Measurements from ENCODE around the gene COX20. TPM values are rescaled to one million over a fixed set of nuclear protein-coding genes. Genes with fewer than 3 reads are reported as not detected.
"Not testable (repeated sequence)": the region's sequence is repeated elsewhere in the genome, so short reads cannot be mapped to it uniquely, and the experiment has no call there.

Gene COX20
- polyA plus RNA-seq, 1 of the 3 experiments (the other 2 are of a cell fraction) = 24.8 TPM

DNA sequence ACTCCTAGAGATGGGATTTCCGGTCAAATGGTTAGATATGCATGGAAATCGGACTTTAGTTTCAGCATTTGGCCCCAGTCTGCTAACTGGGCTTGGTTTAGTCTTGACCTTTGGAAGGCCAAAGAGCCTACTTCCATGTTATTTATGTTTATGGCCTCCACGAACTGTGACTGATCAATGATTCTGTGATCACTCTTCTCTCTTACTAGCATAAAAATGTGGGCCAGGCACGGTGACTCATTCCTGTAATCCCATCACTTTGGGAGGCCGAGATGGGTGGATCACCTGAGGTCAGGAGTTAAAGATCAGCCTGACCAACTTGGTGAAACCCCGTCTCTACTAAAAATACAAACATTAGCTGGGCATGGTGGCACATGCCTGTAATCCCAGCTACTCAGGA lies 40.9 kb upstream of the COX20 start:
- H4K20me1 ChIP-seq (ENCODE audit: insufficient read depth); H3F3A ChIP-seq (replicated peaks; ENCODE audit: insufficient read depth); H3K4me2 ChIP-seq; H3K9ac ChIP-seq; H3K9me2 ChIP-seq; POLR2A ChIA-PET; H3K9me3 ChIP-seq; H3K4me3 ChIP-seq (ENCODE audit: low read depth in 2 of 2, low read length in 1 of 2); H3K4me1 ChIP-seq (ENCODE audit: control insufficient read depth in 1 of 2, insufficient read depth in 2 of 2, low read depth in 1 of 2, low read length in 1 of 2); H3K36me3 ChIP-seq (replicated peaks in 1 of 2; ENCODE audit: control insufficient read depth in 1 of 2, insufficient read depth in 2 of 2, low read length in 1 of 2); H3K27me3 ChIP-seq (ENCODE audit: insufficient read depth); H3K27ac ChIP-seq (ENCODE audit: low read depth in 2 of 2, low read length in 1 of 2); DNase-seq; H2AFZ ChIP-seq (ENCODE audit: low read depth); H3K79me2 ChIP-seq (ENCODE audit: insufficient read depth): not testable (repeated sequence)
- CTCF ChIA-PET = interaction anchor here (1.3 to 4.7 kb wide), 2 partner anchors 12 to 191 kb away, joined by 5 to 127 read pairs; no protein-coding TSS in a partner anchor
- 74% methylated on average over 6 of the region's 6 CpGs for WGBS (ENCODE audit: low lambda C conversion rate)

DNA sequence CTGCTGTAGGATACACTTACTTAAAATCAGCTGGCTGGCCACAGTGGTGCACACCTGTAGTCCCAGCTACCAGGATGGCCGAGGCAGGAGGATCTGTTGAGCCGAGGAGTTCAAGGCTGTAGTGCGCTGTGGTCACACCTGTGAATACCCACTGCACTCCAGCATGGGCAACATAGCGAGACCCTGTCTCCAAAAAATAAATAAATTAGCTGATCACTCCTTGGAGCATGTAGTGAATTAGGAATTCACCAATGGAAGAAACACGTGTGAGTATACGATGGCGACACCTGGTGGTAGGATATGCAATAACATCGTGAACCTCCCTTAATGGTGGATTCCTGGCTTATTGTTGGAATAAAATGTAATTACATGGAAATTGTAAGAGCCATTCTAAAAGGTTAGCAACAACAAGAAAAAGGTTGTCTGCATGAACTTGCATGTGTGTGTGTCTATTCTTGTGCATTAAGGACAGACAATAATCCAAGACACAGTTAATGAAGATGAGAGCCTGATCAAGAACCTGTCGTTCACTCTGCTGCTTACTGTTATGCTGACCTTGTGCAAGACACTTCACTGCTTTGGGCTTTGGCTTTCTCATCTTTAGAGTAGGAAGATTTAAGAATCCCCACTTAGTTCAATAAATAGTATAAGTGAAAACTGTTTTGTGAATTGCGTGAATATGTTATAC lies 38.6 kb upstream of the COX20 start:
- Histone ChIP-seq H3K79me2 (ENCODE audit: insufficient read depth) (no peaks in the 10 kb centered on the region), H3K27ac (ENCODE audit: low read depth in 2 of 2, low read length in 1 of 2) (no peak overlapping the region)
- TF ChIP-seq NRF1 (IDR thresholded peaks at IDR 0.05; ENCODE audit: low read depth, low read length) (no peak), TAF1 (IDR thresholded peaks at IDR 0.05; ENCODE audit: borderline replicate concordance, low read depth, low read length) (no peak), FOSL2 (IDR thresholded peaks at IDR 0.05; ENCODE audit: borderline replicate concordance, low read depth) (no peak), SMC3 (IDR thresholded peaks at IDR 0.05; ENCODE audit: low read depth, low read length) (peak; percentile 95), TCF12 (IDR thresholded peaks at IDR 0.05) (no peak), NFIC (IDR thresholded peaks at IDR 0.05; ENCODE audit: borderline replicate concordance) (no peak), JUND (IDR thresholded peaks at IDR 0.05) (no peak), YY1 (IDR thresholded peaks at IDR 0.05; ENCODE audit: low read depth) (no peak), CHD2 (IDR thresholded peaks at IDR 0.05; ENCODE audit: low read length, partially characterized antibody) (no peak), POLR2AphosphoS5 (IDR thresholded peaks at IDR 0.05; ENCODE audit: low read depth, low read length) (no peak), RFX5 (IDR thresholded peaks at IDR 0.05; ENCODE audit: low read length) (no peak), FOXM1 (IDR thresholded peaks at IDR 0.05; ENCODE audit: low read depth) (no peak), MEF2A (IDR thresholded peaks at IDR 0.05; ENCODE audit: borderline replicate concordance, low read depth) (no peak), SIN3A (IDR thresholded peaks at IDR 0.05; ENCODE audit: borderline replicate concordance, low read depth, low read length) (no peak), GATA2 (CRISPR knock-in tag; IDR thresholded peaks at IDR 0.05) (no peak), RXRA (IDR thresholded peaks at IDR 0.05; ENCODE audit: borderline replicate concordance, low read depth) (no peak), EP300 (IDR thresholded peaks at IDR 0.05; ENCODE audit: borderline replicate concordance in 1 of 2, low read depth in 1 of 2, low read length in 1 of 2) (no peak), GABPA (IDR thresholded peaks at IDR 0.05; ENCODE audit: low read depth) (no peak), MXI1 (IDR thresholded peaks at IDR 0.05; ENCODE audit: low read depth, low read length) (peak; percentile 43; the same call in 1 of the 2 replicates), FOXJ3 (CRISPR knock-in tag; IDR thresholded peaks at IDR 0.05) (no peak)
- TF ChIP-seq, protein P1, sequence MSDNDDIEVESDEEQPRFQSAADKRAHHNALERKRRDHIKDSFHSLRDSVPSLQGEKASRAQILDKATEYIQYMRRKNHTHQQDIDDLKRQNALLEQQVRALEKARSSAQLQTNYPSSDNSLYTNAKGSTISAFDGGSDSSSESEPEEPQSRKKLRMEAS (IDR thresholded peaks at IDR 0.05; ENCODE audit: low read depth) = peak; percentile 64; the same call in 1 of the 2 replicates
- TF ChIP-seq, protein P2, sequence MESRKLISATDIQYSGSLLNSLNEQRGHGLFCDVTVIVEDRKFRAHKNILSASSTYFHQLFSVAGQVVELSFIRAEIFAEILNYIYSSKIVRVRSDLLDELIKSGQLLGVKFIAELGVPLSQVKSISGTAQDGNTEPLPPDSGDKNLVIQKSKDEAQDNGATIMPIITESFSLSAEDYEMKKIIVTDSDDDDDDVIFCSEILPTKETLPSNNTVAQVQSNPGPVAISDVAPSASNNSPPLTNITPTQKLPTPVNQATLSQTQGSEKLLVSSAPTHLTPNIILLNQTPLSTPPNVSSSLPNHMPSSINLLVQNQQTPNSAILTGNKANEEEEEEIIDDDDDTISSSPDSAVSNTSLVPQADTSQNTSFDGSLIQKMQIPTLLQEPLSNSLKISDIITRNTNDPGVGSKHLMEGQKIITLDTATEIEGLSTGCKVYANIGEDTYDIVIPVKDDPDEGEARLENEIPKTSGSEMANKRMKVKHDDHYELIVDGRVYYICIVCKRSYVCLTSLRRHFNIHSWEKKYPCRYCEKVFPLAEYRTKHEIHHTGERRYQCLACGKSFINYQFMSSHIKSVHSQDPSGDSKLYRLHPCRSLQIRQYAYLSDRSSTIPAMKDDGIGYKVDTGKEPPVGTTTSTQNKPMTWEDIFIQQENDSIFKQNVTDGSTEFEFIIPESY (IDR thresholded peaks at IDR 0.05; ENCODE audit: borderline replicate concordance, low read depth) = no peak
- TF ChIP-seq, protein P3, sequence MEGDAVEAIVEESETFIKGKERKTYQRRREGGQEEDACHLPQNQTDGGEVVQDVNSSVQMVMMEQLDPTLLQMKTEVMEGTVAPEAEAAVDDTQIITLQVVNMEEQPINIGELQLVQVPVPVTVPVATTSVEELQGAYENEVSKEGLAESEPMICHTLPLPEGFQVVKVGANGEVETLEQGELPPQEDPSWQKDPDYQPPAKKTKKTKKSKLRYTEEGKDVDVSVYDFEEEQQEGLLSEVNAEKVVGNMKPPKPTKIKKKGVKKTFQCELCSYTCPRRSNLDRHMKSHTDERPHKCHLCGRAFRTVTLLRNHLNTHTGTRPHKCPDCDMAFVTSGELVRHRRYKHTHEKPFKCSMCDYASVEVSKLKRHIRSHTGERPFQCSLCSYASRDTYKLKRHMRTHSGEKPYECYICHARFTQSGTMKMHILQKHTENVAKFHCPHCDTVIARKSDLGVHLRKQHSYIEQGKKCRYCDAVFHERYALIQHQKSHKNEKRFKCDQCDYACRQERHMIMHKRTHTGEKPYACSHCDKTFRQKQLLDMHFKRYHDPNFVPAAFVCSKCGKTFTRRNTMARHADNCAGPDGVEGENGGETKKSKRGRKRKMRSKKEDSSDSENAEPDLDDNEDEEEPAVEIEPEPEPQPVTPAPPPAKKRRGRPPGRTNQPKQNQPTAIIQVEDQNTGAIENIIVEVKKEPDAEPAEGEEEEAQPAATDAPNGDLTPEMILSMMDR (IDR thresholded peaks at IDR 0.05) = peak; percentile 88
- TF ChIP-seq, protein P4, sequence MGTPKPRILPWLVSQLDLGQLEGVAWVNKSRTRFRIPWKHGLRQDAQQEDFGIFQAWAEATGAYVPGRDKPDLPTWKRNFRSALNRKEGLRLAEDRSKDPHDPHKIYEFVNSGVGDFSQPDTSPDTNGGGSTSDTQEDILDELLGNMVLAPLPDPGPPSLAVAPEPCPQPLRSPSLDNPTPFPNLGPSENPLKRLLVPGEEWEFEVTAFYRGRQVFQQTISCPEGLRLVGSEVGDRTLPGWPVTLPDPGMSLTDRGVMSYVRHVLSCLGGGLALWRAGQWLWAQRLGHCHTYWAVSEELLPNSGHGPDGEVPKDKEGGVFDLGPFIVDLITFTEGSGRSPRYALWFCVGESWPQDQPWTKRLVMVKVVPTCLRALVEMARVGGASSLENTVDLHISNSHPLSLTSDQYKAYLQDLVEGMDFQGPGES (IDR thresholded peaks at IDR 0.05; ENCODE audit: low read depth, low read length) = no peak

More for the DNA sequence above, 38.6 kb upstream of the COX20 start:
- no peak overlapping the region for H3K9ac ChIP-seq
- H3K36me3 ChIP-seq (replicated peaks in 1 of 2; ENCODE audit: control insufficient read depth in 1 of 2, insufficient read depth in 2 of 2, low read length in 1 of 2) = no peaks in the 10 kb centered on the region
- H3K4me1 ChIP-seq (ENCODE audit: control insufficient read depth in 1 of 2, insufficient read depth in 2 of 2, low read depth in 1 of 2, low read length in 1 of 2) = no peaks in the 10 kb centered on the region
- ChIA-PET POLR2A (interaction anchor here (1.4 kb wide), 1 partner anchor 193 kb away, joined by 5 read pairs; no protein-coding TSS in a partner anchor), CTCF (interaction anchor here (0.6 to 4.7 kb wide), 36 partner anchors 9 to 246 kb away, joined by 3 to 127 read pairs (median 4); no protein-coding TSS in a partner anchor)
- no peaks in the 10 kb centered on the region for H3F3A ChIP-seq (replicated peaks; ENCODE audit: insufficient read depth)
- peak; percentile 69 for DNase-seq
- H2AFZ ChIP-seq (ENCODE audit: low read depth) = no peak overlapping the region
- no peak overlapping the region for H3K4me2 ChIP-seq
- H3K4me3 ChIP-seq (ENCODE audit: low read depth in 2 of 2, low read length in 1 of 2) = no peak overlapping the region; a peak in 1 of 4 replicates
- 46% methylated on average over 10 of the region's 10 CpGs for WGBS (ENCODE audit: low lambda C conversion rate)
- H3K9me2 ChIP-seq = no peaks in the 10 kb centered on the region
- no peaks in the 10 kb centered on the region for H4K20me1 ChIP-seq (ENCODE audit: insufficient read depth)
- no peaks in the 10 kb centered on the region for H3K27me3 ChIP-seq (ENCODE audit: insufficient read depth)
- H3K9me3 ChIP-seq = no peaks in the 10 kb centered on the region
